CD4-positive, alpha-beta memory T cell (primary cell): ENCODE measurements around the gene TNNI3. TPM values are rescaled to one million over a fixed set of nuclear protein-coding genes. Genes with fewer than 3 reads are reported as not detected.
A peak's percentile ranks its signal among the peaks of the same experiment; 100 is the strongest.
"Not testable (repeated sequence)": the region's sequence is repeated elsewhere in the genome, so short reads cannot be mapped to it uniquely, and the experiment has no call there.

ENCODE experiments used
- CTCF ChIA-PET: fragments of 350-600 bp; sonication (Branson Sonifier 250); formaldehyde crosslinking; loops from one replicate; lab custom pipeline; 2021; ENCODE audit warnings: inconsistent platforms; ENCODE audit not compliant: partially characterized antibody; lab: Charles Lee
- POLR2A ChIA-PET: fragments of 350-600 bp; sonication (Branson Sonifier 250); formaldehyde crosslinking; loops from one replicate; lab custom pipeline; 2021; ENCODE audit not compliant: partially characterized antibody; lab: Charles Lee
- DNase-seq, 5 donors: peaks; one replicate each; pipeline versions ENCODE4 v3.0.0 to v3.0.0-alpha.2; 2020 to 2022; ENCODE audit warnings: mixed read lengths in 1 of 5
- H3K27ac ChIP-seq: one replicate; pipeline ENCODE4 v1.7.0; 2013; ENCODE audit warnings: low read depth, low read length
- H3K27me3 ChIP-seq: 2 replicates; pipeline ENCODE4 v1.7.0; 2013; ENCODE audit warnings: mild to moderate bottlenecking, low read length, moderate library complexity; ENCODE audit not compliant: insufficient read depth
- H3K36me3 ChIP-seq: 2 replicates; pipeline ENCODE4 v1.7.0; 2013; ENCODE audit warnings: mild to moderate bottlenecking, low read length, moderate library complexity; ENCODE audit not compliant: insufficient read depth
- H3K4me1 ChIP-seq: 2 replicates; pipeline ENCODE4 v1.7.0; 2013; ENCODE audit warnings: mild to moderate bottlenecking, low read length, moderate library complexity; ENCODE audit not compliant: insufficient read depth
- H3K4me3 ChIP-seq, 2 donors: one replicate each; pipeline ENCODE4 v1.7.0; 2013; ENCODE audit warnings: low read length in 2 of 2, mild to moderate bottlenecking in 1 of 2
- H3K9me3 ChIP-seq, 2 donors: one replicate each; pipeline ENCODE4 v1.7.0; 2013; ENCODE audit warnings: low read length in 2 of 2, control low read depth in 1 of 2; ENCODE audit not compliant: control insufficient read depth in 1 of 2
- H3K27ac Mint-ChIP-seq, 7 donors: one replicate each; pipeline ENCODE4 v1.8.0; 2020 to 2021; ENCODE audit warnings: mixed read lengths in 7 of 7, mild to moderate bottlenecking in 6 of 7, inconsistent platforms in 3 of 7, moderate library complexity in 3 of 7
- H3K27me3 Mint-ChIP-seq, 2 donors: one replicate each; pipeline ENCODE4 v1.8.0; 2020 to 2021; ENCODE audit warnings: mixed read lengths in 2 of 2
- H3K36me3 Mint-ChIP-seq, 2 donors: one replicate each; pipeline ENCODE4 v1.8.0; 2020 to 2021; ENCODE audit warnings: mixed read lengths in 2 of 2, inconsistent platforms in 1 of 2, mild to moderate bottlenecking in 1 of 2
- H3K4me1 Mint-ChIP-seq, 4 donors: one replicate each; pipeline ENCODE4 v1.8.0; 2020 to 2021; ENCODE audit warnings: mixed read lengths in 4 of 4, mild to moderate bottlenecking in 1 of 4
- H3K4me3 Mint-ChIP-seq, 8 donors: one replicate each; pipeline ENCODE4 v1.8.0; 2020 to 2021; ENCODE audit warnings: mixed read lengths in 8 of 8, mild to moderate bottlenecking in 7 of 8, moderate library complexity in 6 of 8, inconsistent platforms in 3 of 8
- H3K9me3 Mint-ChIP-seq, 8 donors: one replicate each; pipeline ENCODE4 v1.8.0; 2020 to 2021; ENCODE audit warnings: mixed read lengths in 8 of 8, mild to moderate bottlenecking in 5 of 8, inconsistent platforms in 3 of 8, moderate library complexity in 1 of 8
- intact Hi-C: fragments of 100-400 bp; cut with micrococcal nuclease; formaldehyde crosslinking; loops from one replicate; pipeline ENCODE4 v1.15.1; 2023
- polyA plus RNA-seq, 2 donors: library from polyadenylated mRNA; unstranded; fragments of 300-500 nt; fragmentation: Illumina TruSeq; gene quantifications; one replicate each; pipeline ENCODE4 v1.2.3, GENCODE V29; 2021
- total RNA-seq, 2 experiments: library from RNA; stranded (reverse); gene quantifications; one replicate each; pipeline ENCODE4 v1.2.3, GENCODE V29; 2021

TNNI3 gene
- total and polyA plus RNA-seq, 4 experiments from 2014 or later: not detected

DNA sequence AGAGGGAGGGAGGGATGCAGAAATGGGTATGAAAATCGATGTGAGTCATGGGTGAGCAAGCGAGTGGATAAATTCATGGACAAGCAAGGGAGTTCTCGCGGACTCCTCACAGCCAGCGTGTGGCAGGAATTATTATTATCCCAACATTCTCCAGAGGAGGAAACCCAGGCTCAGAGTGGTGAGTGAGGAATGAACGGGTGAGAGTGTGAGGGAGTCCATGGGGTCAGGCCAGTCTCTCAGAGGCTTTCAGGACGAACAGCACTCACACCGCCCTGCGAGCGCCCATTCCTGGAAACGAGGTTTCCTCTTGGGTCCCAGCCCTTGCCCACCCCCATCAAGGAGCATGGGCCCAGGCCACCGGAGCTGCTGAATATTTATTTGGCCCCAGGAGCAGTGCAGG is 15.2 kb upstream of the TNNI3 start:
- no peaks in the 10 kb centered on the region for H3K9me3 ChIP-seq
- Mint-ChIP-seq H3K27me3 (peaks cover 53 to 61% of the 10 kb centered on the region in 2 donors), H3K27ac (peak overlapping the region in 1 of 7 donors; percentile 19), H3K4me1 (peaks cover 2 to 31% (median 13%) of the 10 kb centered on the region in 4 donors), H3K36me3 (no peaks in the 10 kb centered on the region), H3K9me3 (peaks cover 0 to 2% (median 0%) of the 10 kb centered on the region in 8 donors), H3K4me3 (peak overlapping the region in 5 of 8 donors; percentile 53 to 73 (median 70))
- peaks cover 15% of the 10 kb centered on the region for H3K4me1 ChIP-seq
- no peak overlapping the region for H3K4me3 ChIP-seq
- no peak for DNase-seq
- intact Hi-C loops: no loop called here
- peaks cover 40% of the 10 kb centered on the region for H3K27me3 ChIP-seq
- no peak overlapping the region for H3K27ac ChIP-seq
- CTCF ChIA-PET: no interaction called here
- POLR2A ChIA-PET: no interaction called here
- no peaks in the 10 kb centered on the region for H3K36me3 ChIP-seq

GRCh38 chr19:55172318-55172717 is 14.8 kb upstream of the TNNI3 start:
- Mint-ChIP-seq H3K4me3 (peak overlapping the region in 2 of 8 donors; percentile 53 to 72), H3K4me1 (peaks cover 2 to 29% (median 13%) of the 10 kb centered on the region in 4 donors), H3K27me3 (peaks cover 55 to 62% of the 10 kb centered on the region in 2 donors)
- H3K9me3 Mint-ChIP-seq, H3K36me3 Mint-ChIP-seq, DNase-seq, H3K27ac ChIP-seq, H3K4me3 ChIP-seq, POLR2A ChIA-PET, H3K36me3 ChIP-seq, H3K27ac Mint-ChIP-seq, H3K9me3 ChIP-seq, intact Hi-C loops: not testable (repeated sequence)
- Histone ChIP-seq H3K27me3 (peaks cover 39% of the 10 kb centered on the region), H3K4me1 (peaks cover 16% of the 10 kb centered on the region)
- CTCF ChIA-PET: interaction anchor here (1.4 kb wide), 1 partner anchor 11 kb away, joined by 3 read pairs; no protein-coding TSS in a partner anchor

GRCh38 chr19:55171440-55171839 is 13.9 kb upstream of the TNNI3 start:
- H3K4me3 ChIP-seq: no peak overlapping the region
- H3K4me3 Mint-ChIP-seq: peak overlapping the region in 2 of 8 donors; percentile 27 to 30
- no peaks in the 10 kb centered on the region for H3K36me3 ChIP-seq
- no peaks in the 10 kb centered on the region for H3K9me3 ChIP-seq
- no peak overlapping the region for H3K27ac ChIP-seq
- DNase-seq: no peak
- H3K27me3 Mint-ChIP-seq: peaks cover 55 to 62% of the 10 kb centered on the region in 2 donors
- CTCF ChIA-PET: interaction anchor here (1.4 kb wide), 1 partner anchor 11 kb away, joined by 3 read pairs; no protein-coding TSS in a partner anchor
- no peak overlapping the region for H3K27ac Mint-ChIP-seq
- H3K36me3 Mint-ChIP-seq: no peaks in the 10 kb centered on the region
- peaks cover 0 to 6% (median 3%) of the 10 kb centered on the region in 8 donors for H3K9me3 Mint-ChIP-seq
- POLR2A ChIA-PET: no interaction called here
- peaks cover 24% of the 10 kb centered on the region for H3K4me1 ChIP-seq
- peaks cover 39% of the 10 kb centered on the region for H3K27me3 ChIP-seq
- peaks cover 9 to 38% (median 21%) of the 10 kb centered on the region in 4 donors for H3K4me1 Mint-ChIP-seq
- intact Hi-C loops: no loop called here

GRCh38 chr19:55169136-55169535 is 11.6 kb upstream of the TNNI3 start:
- no peak overlapping the region for H3K27ac ChIP-seq
- ChIA-PET POLR2A (no interaction called here), CTCF (interaction anchor here (1.2 kb wide), 1 partner anchor 8 kb away, joined by 3 read pairs; no protein-coding TSS in a partner anchor)
- intact Hi-C loops: no loop called here
- Mint-ChIP-seq H3K9me3 (peaks cover 0 to 9% (median 2%) of the 10 kb centered on the region in 8 donors), H3K27ac (no peak overlapping the region), H3K27me3 (peaks cover 51 to 66% of the 10 kb centered on the region in 2 donors), H3K4me3 (no peak overlapping the region), H3K4me1 (peaks cover 11 to 37% (median 20%) of the 10 kb centered on the region in 4 donors), H3K36me3 (no peaks in the 10 kb centered on the region)
- no peaks in the 10 kb centered on the region for H3K36me3 ChIP-seq
- H3K4me3 ChIP-seq: no peak overlapping the region
- peaks cover 28% of the 10 kb centered on the region for H3K27me3 ChIP-seq
- H3K9me3 ChIP-seq: no peaks in the 10 kb centered on the region
- no peak for DNase-seq
- peaks cover 24% of the 10 kb centered on the region for H3K4me1 ChIP-seq

DNA sequence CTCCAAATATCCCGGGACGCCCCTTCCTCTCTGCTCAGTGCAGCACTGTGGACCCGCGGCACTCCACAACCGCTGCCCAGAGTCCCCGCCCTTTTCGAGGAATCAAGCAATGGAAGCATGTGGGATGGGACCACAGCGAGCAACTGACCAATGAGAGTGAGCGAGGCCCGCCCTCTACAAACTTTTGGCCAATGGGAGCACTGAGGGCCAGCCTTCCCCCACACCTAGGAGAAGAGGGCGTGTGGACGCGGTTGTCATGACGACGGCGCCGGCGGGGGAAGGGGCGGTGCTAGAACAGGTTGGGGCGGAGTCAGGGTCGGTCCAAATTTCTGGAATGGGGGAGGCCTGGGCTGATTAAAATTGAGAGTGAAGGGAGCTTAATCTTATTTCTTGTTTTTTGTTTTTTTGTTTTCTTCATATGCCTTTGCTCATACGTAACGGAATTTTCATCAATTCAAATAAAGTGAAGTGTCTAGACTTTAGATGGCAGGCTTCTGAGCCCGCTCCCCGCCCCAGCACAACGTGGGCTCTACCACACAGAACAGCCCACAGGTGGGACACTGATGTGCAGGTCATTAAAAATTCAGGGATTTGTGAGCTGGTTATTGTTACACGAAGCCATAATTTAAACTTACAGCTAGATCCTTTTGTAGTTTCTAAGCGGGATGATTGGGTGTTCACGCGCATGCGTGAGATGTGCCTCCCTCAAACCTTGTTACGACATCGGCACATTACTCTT is 9.2 kb upstream of the TNNI3 start, which contains the start of gene DNAAF3:
Gene DNAAF3 (minus strand): TSS at position 84 of the 739 bp plus-strand sequence. CDS start 200 bp downstream, outside the sequence.
- peaks cover 26% of the 10 kb centered on the region for H3K27me3 ChIP-seq
- no peak within 1 kb of the TSS for H3K4me3 ChIP-seq
- Mint-ChIP-seq H3K27ac (peak within 1 kb of the TSS in 6 of 7 donors; percentile 53 to 80 (median 71)), H3K27me3 (peaks cover 44 to 58% of the 10 kb centered on the region in 2 donors), H3K4me3 (peak within 1 kb of the TSS; percentile 15 to 86 (median 56)), H3K36me3 (no peaks in the 10 kb centered on the region), H3K9me3 (peaks cover 0 to 9% (median 2%) of the 10 kb centered on the region in 8 donors), H3K4me1 (peaks cover 10 to 19% (median 10%) of the 10 kb centered on the region in 4 donors)
- peak; percentile 36 to 58 (median 57) for DNase-seq
- H3K27ac ChIP-seq: no peak within 1 kb of the TSS
- POLR2A ChIA-PET: interaction anchor here (0.6 kb wide), 1 partner anchor 275 kb away, joined by 3 read pairs; no protein-coding TSS in a partner anchor
- no peaks in the 10 kb centered on the region for H3K9me3 ChIP-seq
- H3K36me3 ChIP-seq: no peaks in the 10 kb centered on the region
- peaks cover 14% of the 10 kb centered on the region for H3K4me1 ChIP-seq
- intact Hi-C loops: no loop called here
- CTCF ChIA-PET: interaction anchor here (0.9 to 1.9 kb wide), 3 partner anchors 23 to 26 kb away, joined by 3 to 6 read pairs (median 5); no protein-coding TSS in a partner anchor

GRCh38 chr19:55165952-55166529 is 8.5 kb upstream of the TNNI3 start:
- Histone ChIP-seq H3K4me3 (no peak overlapping the region), H3K36me3 (no peaks in the 10 kb centered on the region), H3K9me3 (no peaks in the 10 kb centered on the region), H3K4me1 (peaks cover 14% of the 10 kb centered on the region), H3K27ac (no peak overlapping the region), H3K27me3 (peaks cover 24% of the 10 kb centered on the region)
- Mint-ChIP-seq H3K36me3 (no peaks in the 10 kb centered on the region), H3K9me3 (peaks cover 0 to 9% (median 2%) of the 10 kb centered on the region in 8 donors), H3K27ac (peak overlapping the region in 3 of 7 donors; percentile 44 to 77 (median 69)), H3K4me1 (peaks cover 10 to 13% (median 10%) of the 10 kb centered on the region in 4 donors), H3K27me3 (peaks cover 41 to 52% of the 10 kb centered on the region in 2 donors), H3K4me3 (peak overlapping the region in 6 of 8 donors; percentile 15 to 86 (median 58))
- CTCF ChIA-PET: interaction anchor here (1.3 to 1.9 kb wide), 2 partner anchors 22 to 25 kb away, joined by 3 to 6 read pairs; no protein-coding TSS in a partner anchor
- POLR2A ChIA-PET: no interaction called here
- peak in 2 of 5 donors; percentile 32 to 49 for DNase-seq
- intact Hi-C loops: no loop called here
